K562 (cell line): ENCODE measurements around the gene ADD1. TPM values are rescaled to one million over a fixed set of nuclear protein-coding genes. Genes with fewer than 3 reads are reported as not detected.

Experiments used
- ATF6 ChIP-seq: sonication (generic); formaldehyde crosslinking; IDR thresholded peaks from 2 replicates; pipeline ENCODE4 v1.4.0; 2020; ENCODE audit warnings: mild to moderate bottlenecking, missing genetic modification reagents
- BRD4 ChIP-seq: fragments of 200-600 bp; sonication (generic); IDR thresholded peaks from 2 replicates; pipeline ENCODE4 v1.6.1; 2017; ENCODE audit warnings: inconsistent platforms
- CBX1 ChIP-seq: sonication (generic); IDR thresholded peaks from 2 replicates; pipeline ENCODE4 v1.6.1; 2016; ENCODE audit warnings: antibody characterized with exemption, low read depth, mild to moderate bottlenecking
- CCNT2 ChIP-seq: IDR thresholded peaks from 2 replicates; pipeline ENCODE4 v1.6.1; 2011; ENCODE audit warnings: borderline replicate concordance, low read depth, mild to moderate bottlenecking, moderate library complexity, mixed read lengths, low read length; ENCODE audit not compliant: insufficient read length; ENCODE audit errors: extremely low read depth
- EGR1 ChIP-seq: fragments of 450-650 bp; conservative IDR thresholded peaks from 2 replicates; pipeline ENCODE4 v1.6.1; 2017; ENCODE audit warnings: mild to moderate bottlenecking
- JUNB ChIP-seq: fragments of 450-650 bp; formaldehyde crosslinking; conservative IDR thresholded peaks from 2 replicates; pipeline ENCODE4 v1.4.0; 2020; ENCODE audit warnings: mild to moderate bottlenecking
- LCOR ChIP-seq: sonication (generic); formaldehyde crosslinking; IDR thresholded peaks from 2 replicates; pipeline ENCODE4 v1.8.0; 2022; ENCODE audit warnings: mild to moderate bottlenecking, missing genetic modification reagents
- SOX6 ChIP-seq: fragments of 450-650 bp; IDR thresholded peaks from 2 replicates; pipeline ENCODE4 v1.6.1; 2014; ENCODE audit warnings: mild to moderate bottlenecking
- STAG1 ChIP-seq: sonication (generic); formaldehyde crosslinking; IDR thresholded peaks from 2 replicates; pipeline ENCODE4 v1.5.0; 2020; ENCODE audit warnings: missing genetic modification reagents, borderline replicate concordance
- STAT5A ChIP-seq: IDR thresholded peaks from 2 replicates; pipeline ENCODE4 v1.6.1; 2012; ENCODE audit warnings: low read length, inconsistent platforms, borderline replicate concordance
- TAL1 ChIP-seq: fragments of 450-650 bp; IDR thresholded peaks from 2 replicates; pipeline ENCODE4 v1.6.1; 2016; ENCODE audit warnings: mild to moderate bottlenecking
- ZBTB2 ChIP-seq: fragments of 450-650 bp; IDR thresholded peaks from 2 replicates; pipeline ENCODE4 v1.6.1; 2016; ENCODE audit warnings: antibody characterized with exemption
- ZBTB43 ChIP-seq: sonication (generic); formaldehyde crosslinking; IDR thresholded peaks from 2 replicates; pipeline ENCODE4 v1.8.0; 2023; ENCODE audit warnings: mild to moderate bottlenecking, missing genetic modification reagents
- ZKSCAN8 ChIP-seq: fragments of 200-800 bp; sonication (Bioruptor generic); IDR thresholded peaks from 2 replicates; pipeline ENCODE4 v1.6.1; 2016; ENCODE audit warnings: missing genetic modification characterization, missing compliant biosample characterization
- ZNF551 ChIP-seq: fragments of 250-450 bp; sonication (Bioruptor Pico); IDR thresholded peaks from 2 replicates; pipeline ENCODE4 v1.5.0; 2021; ENCODE audit warnings: mild to moderate bottlenecking, moderate library complexity
- ZNF79 ChIP-seq: fragments of 250-450 bp; sonication (Bioruptor Pico); IDR thresholded peaks from 2 replicates; pipeline ENCODE4 v1.4.0; 2020; ENCODE audit warnings: low read depth, mild to moderate bottlenecking, moderate library complexity
- polyA plus RNA-seq, 8 experiments: library from polyadenylated mRNA; depleted of rRNA in 4 of 8; stranded (reverse) in 5 of 8; unstranded in 3 of 8; fragments of >200 nt; fragmentation: Nextera tagmentation in 2 of 8; fragmentation: Illumina TruSeq in 1 of 8; extraction: Ambion mirVana in 2 of 8; extraction: Trizol in 1 of 8; gene quantifications; 2 replicates each; pipeline versions ENCODE4 v1.2.1 to v1.2.3, GENCODE V29; 2011 to 2014; ENCODE audit warnings: inconsistent platforms in 1 of 8, missing spikeins in 1 of 8
- total RNA-seq, 7 experiments: library from RNA; depleted of rRNA in 6 of 7; stranded (reverse); fragments of >200 nt in 6 of 7; fragmentation: Illumina TruSeq in 2 of 7; extraction: Trizol in 2 of 7; gene quantifications; 2 replicates each; pipeline versions ENCODE4 v1.2.1 to v1.2.3, GENCODE V29; 2011 to 2021; ENCODE audit warnings: low replicate concordance in 1 of 7
- TF ChIP-seq, protein P1 (sequence below): sonication (generic); formaldehyde crosslinking; IDR thresholded peaks from 2 replicates; pipeline ENCODE4 v1.8.0; 2023; ENCODE audit warnings: mild to moderate bottlenecking, missing genetic modification reagents
- TF ChIP-seq, protein P2 (sequence below): fragments of 250-450 bp; sonication (Bioruptor Pico); IDR thresholded peaks from 2 replicates; pipeline ENCODE4 v1.8.0; 2022; ENCODE audit warnings: inconsistent platforms

Gene ADD1
- total and polyA plus RNA-seq, 9 of the 15 experiments (the other 6 are each of a cell fraction or from before 2014, with no cell fraction given): 17.5 to 153 (median 74.0) TPM

- TF ChIP-seq, protein P1, sequence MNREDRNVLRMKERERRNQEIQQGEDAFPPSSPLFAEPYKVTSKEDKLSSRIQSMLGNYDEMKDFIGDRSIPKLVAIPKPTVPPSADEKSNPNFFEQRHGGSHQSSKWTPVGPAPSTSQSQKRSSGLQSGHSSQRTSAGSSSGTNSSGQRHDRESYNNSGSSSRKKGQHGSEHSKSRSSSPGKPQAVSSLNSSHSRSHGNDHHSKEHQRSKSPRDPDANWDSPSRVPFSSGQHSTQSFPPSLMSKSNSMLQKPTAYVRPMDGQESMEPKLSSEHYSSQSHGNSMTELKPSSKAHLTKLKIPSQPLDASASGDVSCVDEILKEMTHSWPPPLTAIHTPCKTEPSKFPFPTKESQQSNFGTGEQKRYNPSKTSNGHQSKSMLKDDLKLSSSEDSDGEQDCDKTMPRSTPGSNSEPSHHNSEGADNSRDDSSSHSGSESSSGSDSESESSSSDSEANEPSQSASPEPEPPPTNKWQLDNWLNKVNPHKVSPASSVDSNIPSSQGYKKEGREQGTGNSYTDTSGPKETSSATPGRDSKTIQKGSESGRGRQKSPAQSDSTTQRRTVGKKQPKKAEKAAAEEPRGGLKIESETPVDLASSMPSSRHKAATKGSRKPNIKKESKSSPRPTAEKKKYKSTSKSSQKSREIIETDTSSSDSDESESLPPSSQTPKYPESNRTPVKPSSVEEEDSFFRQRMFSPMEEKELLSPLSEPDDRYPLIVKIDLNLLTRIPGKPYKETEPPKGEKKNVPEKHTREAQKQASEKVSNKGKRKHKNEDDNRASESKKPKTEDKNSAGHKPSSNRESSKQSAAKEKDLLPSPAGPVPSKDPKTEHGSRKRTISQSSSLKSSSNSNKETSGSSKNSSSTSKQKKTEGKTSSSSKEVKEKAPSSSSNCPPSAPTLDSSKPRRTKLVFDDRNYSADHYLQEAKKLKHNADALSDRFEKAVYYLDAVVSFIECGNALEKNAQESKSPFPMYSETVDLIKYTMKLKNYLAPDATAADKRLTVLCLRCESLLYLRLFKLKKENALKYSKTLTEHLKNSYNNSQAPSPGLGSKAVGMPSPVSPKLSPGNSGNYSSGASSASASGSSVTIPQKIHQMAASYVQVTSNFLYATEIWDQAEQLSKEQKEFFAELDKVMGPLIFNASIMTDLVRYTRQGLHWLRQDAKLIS: no peak
- TF ChIP-seq EGR1 (peak; percentile 38; the same call in 1 of the 2 replicates), ZBTB2 (peak; percentile 16; the same call in 1 of the 2 replicates), ZNF79 (CRISPR knock-in tag) (no peak), BRD4 (no peak), SOX6 (0 out of 2 replicates have a peak, but pooled peaks have one; percentile 8), JUNB (no peak), LCOR (CRISPR knock-in tag) (peak; percentile 83), CCNT2 (peak; percentile 93), ZNF551 (CRISPR knock-in tag) (no peak), TAL1 (peak; percentile 51), CBX1 (peak; percentile 55; the same call in 1 of the 2 replicates), STAT5A (no peak), ATF6 (CRISPR knock-in tag) (0 out of 2 replicates have a peak, but pooled peaks have one; percentile 50), STAG1 (CRISPR knock-in tag) (no peak), ZKSCAN8 (no peak), ZBTB43 (CRISPR knock-in tag) (no peak)
- TF ChIP-seq, protein P2, sequence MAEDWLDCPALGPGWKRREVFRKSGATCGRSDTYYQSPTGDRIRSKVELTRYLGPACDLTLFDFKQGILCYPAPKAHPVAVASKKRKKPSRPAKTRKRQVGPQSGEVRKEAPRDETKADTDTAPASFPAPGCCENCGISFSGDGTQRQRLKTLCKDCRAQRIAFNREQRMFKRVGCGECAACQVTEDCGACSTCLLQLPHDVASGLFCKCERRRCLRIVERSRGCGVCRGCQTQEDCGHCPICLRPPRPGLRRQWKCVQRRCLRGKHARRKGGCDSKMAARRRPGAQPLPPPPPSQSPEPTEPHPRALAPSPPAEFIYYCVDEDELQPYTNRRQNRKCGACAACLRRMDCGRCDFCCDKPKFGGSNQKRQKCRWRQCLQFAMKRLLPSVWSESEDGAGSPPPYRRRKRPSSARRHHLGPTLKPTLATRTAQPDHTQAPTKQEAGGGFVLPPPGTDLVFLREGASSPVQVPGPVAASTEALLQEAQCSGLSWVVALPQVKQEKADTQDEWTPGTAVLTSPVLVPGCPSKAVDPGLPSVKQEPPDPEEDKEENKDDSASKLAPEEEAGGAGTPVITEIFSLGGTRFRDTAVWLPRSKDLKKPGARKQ: no peak
These were observed at the start of gene ADD1 (continued) for GRCh38 chr4:2843263-2843940.
